SK-N-SH treated with all-trans-retinoic acid at 6 μM for 48 hours (cell line): ENCODE results near the gene CCND1.

Experiments
- ARNTL ChIP-seq: fragments of 450-650 bp; formaldehyde crosslinking; IDR thresholded peaks from 2 replicates; pipeline ENCODE4 v1.5.0; 2020; ENCODE audit warnings: low read depth, mild to moderate bottlenecking, moderate library complexity, borderline replicate concordance
- ISL1 ChIP-seq: fragments of 250-450 bp; sonication (Bioruptor Pico); IDR thresholded peaks from 2 replicates; pipeline ENCODE4 v2.1.2; 2022; ENCODE audit warnings: mild to moderate bottlenecking, moderate library complexity
- OSR1 ChIP-seq: fragments of 250-450 bp; sonication (Bioruptor Pico); IDR thresholded peaks from 2 replicates; pipeline ENCODE4 v1.8.0; 2022; ENCODE audit warnings: moderate library complexity, mild to moderate bottlenecking, inconsistent platforms
- RARB ChIP-seq: fragments of 250-450 bp; sonication (Bioruptor Pico); IDR thresholded peaks from 2 replicates; pipeline ENCODE4 v1.8.0; 2021; ENCODE audit warnings: mild to moderate bottlenecking, moderate library complexity
- ZC3H10 ChIP-seq: fragments of 250-450 bp; sonication (Bioruptor Pico); IDR thresholded peaks from 2 replicates; pipeline ENCODE4 v1.5.1; 2021; ENCODE audit warnings: mild to moderate bottlenecking, moderate library complexity
- ZFP3 ChIP-seq: fragments of 250-450 bp; sonication (Bioruptor Pico); IDR thresholded peaks from 2 replicates; pipeline ENCODE4 v1.5.0; 2020; ENCODE audit warnings: mild to moderate bottlenecking, moderate library complexity
- ZFP30 ChIP-seq: fragments of 450-650 bp; formaldehyde crosslinking; IDR thresholded peaks from 2 replicates; pipeline ENCODE4 v1.5.0; 2022; ENCODE audit warnings: mild to moderate bottlenecking, moderate library complexity
- ZNF565 ChIP-seq: fragments of 450-650 bp; formaldehyde crosslinking; conservative IDR thresholded peaks from 2 replicates; pipeline ENCODE4 v1.5.0; 2020; ENCODE audit warnings: low read depth, mild to moderate bottlenecking, moderate library complexity
- TF ChIP-seq, protein P1 (sequence below): fragments of 250-450 bp; sonication (Bioruptor Pico); IDR thresholded peaks from 2 replicates; pipeline ENCODE4 v1.8.0; 2020; ENCODE audit warnings: mild to moderate bottlenecking, moderate library complexity, borderline replicate concordance
- TF ChIP-seq, protein P2 (sequence below): fragments of 250-450 bp; sonication (Bioruptor Pico); IDR thresholded peaks from 2 replicates; pipeline ENCODE4 v1.5.1; 2020; ENCODE audit warnings: low read depth, mild to moderate bottlenecking, moderate library complexity

GRCh38 chr11:69647390-69647748, 6.4 kb downstream of the CCND1 start:
- TF ChIP-seq ARNTL (no peak), OSR1 (CRISPR knock-in tag) (no peak), ISL1 (CRISPR knock-in tag) (no peak), ZFP3 (no peak), ZFP30 (no peak), ZNF565 (no peak), RARB (CRISPR knock-in tag) (no peak), ZC3H10 (CRISPR knock-in tag) (no peak)
- TF ChIP-seq, protein P1, sequence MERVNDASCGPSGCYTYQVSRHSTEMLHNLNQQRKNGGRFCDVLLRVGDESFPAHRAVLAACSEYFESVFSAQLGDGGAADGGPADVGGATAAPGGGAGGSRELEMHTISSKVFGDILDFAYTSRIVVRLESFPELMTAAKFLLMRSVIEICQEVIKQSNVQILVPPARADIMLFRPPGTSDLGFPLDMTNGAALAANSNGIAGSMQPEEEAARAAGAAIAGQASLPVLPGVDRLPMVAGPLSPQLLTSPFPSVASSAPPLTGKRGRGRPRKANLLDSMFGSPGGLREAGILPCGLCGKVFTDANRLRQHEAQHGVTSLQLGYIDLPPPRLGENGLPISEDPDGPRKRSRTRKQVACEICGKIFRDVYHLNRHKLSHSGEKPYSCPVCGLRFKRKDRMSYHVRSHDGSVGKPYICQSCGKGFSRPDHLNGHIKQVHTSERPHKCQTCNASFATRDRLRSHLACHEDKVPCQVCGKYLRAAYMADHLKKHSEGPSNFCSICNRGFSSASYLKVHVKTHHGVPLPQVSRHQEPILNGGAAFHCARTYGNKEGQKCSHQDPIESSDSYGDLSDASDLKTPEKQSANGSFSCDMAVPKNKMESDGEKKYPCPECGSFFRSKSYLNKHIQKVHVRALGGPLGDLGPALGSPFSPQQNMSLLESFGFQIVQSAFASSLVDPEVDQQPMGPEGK (CRISPR knock-in tag), result no peak
- TF ChIP-seq, protein P2, sequence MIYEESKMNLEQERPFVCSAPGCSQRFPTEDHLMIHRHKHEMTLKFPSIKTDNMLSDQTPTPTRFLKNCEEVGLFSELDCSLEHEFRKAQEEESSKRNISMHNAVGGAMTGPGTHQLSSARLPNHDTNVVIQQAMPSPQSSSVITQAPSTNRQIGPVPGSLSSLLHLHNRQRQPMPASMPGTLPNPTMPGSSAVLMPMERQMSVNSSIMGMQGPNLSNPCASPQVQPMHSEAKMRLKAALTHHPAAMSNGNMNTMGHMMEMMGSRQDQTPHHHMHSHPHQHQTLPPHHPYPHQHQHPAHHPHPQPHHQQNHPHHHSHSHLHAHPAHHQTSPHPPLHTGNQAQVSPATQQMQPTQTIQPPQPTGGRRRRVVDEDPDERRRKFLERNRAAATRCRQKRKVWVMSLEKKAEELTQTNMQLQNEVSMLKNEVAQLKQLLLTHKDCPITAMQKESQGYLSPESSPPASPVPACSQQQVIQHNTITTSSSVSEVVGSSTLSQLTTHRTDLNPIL (CRISPR knock-in tag), result no peak
